Midbrain (tissue), 1 donor: Measurements from ENCODE around the gene PDE6H.

Experiments used
- DNase-seq: peaks from one replicate; lab custom pipeline; 2025; lab: John Stamatoyannopoulos, UW

Gene PDE6H

GRCh38 chr12:14974633-14975032, 1.8 kb downstream of the PDE6H start:
- no peak for DNase-seq

DNA sequence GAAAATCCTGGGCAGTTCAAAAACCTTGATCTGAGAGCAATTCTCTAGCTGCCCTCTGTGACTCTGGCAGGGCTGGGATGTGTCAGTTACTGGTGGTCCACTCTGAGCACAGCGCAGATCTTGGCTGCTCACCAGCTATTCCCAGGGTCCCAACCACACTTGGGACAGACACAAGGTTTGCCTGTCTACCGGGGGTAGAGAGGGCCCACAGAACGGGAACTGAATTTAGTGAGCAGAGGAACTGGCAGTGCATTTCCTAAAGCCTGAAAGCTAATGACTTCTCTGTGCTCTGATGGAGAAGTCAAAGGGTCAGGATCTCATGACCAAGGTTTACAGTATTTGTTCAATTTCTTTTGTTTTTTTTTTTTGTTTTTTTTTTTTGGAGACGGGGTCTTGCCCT, 2.6 kb downstream of the PDE6H start:
- DNase-seq, result no peak

- DNase-seq, result no peak
Measured at GRCh38 chr12:14976658-14977057, 3.8 kb downstream of the PDE6H start.

GRCh38 chr12:14979468-14979867, 6.6 kb downstream of the PDE6H start:
- DNase-seq, result no peak

- DNase-seq, result no peak
Measured at GRCh38 chr12:14981049-14981448, 8.2 kb downstream of the PDE6H start.

- no peak for DNase-seq
Measured at GRCh38 chr12:14982562-14982961, 9.7 kb downstream of the PDE6H start.

GRCh38 chr12:14982991-14983390, 10.1 kb downstream of the PDE6H start:
- DNase-seq, result no peak

- DNase-seq, result no peak
Measured at GRCh38 chr12:14984036-14984435, 11.2 kb downstream of the PDE6H start.

DNA sequence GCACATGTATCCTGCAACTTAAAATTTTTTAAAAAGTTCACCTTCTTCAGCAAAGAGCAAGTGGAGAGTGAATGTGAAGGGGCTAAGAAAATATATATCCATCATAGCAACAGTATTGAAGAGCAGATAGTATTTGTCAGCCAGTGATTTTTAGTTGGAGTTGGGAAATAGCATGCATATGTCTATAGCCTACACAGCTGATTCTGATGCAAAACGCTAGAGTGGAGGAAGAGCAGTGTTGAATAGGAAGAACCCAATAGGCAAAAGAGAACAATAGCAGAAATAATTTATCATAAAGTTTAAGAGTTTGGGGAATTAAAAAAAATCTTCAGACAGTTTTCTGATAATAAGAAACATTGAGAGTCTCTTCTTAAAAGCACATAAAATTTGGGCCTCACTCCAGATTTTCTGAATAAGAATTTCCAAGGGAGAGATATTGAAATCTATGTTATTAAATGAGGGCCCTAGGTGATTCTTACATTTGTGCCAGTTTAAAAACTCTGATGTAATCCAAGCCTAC, 12.0 kb downstream of the PDE6H start:
- DNase-seq, result no peak

- no peak for DNase-seq
Measured at GRCh38 chr12:14986449-14986848, 13.6 kb downstream of the PDE6H start.

GRCh38 chr12:14988035-14988434, 15.2 kb downstream of the PDE6H start:
- DNase-seq, result no peak

DNA sequence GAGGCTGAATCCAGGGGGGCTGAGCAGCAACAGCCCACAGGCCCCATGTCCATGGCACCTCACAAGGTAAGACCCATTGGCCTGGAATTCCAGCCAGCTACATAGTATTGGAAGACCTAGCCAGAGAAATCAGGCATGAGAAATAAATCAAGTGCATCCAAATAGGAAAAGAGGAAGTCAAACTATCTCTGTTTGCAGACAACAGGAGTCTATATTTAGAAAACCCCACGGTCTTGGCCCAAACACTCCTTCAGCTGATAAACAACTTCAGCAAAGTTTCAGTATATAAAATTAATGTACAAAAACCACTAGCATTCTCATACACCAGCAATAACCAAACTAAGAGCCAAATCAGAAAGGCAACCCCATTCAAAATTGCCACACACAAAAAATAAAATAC, 16.9 kb downstream of the PDE6H start:
- DNase-seq, result no peak

DNA sequence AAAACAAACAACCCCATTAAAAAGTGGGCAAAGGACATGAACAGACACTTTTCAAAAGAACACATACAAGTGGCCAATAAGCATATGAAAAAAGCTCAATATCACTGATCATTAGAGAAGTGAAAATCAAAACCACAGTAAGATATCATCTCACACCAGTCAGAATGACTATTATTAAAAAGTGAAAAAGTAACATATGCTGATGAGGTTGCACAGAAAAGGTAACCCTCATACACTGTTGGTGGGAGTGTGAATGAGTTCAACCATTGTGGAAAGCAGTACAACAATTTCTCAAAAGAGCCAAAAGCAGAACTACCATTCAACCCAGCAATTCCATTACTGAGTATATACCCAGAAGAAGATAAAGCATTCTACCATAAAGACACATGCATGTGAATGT, 18.2 kb downstream of the PDE6H start:
- DNase-seq, result no peak

DNA sequence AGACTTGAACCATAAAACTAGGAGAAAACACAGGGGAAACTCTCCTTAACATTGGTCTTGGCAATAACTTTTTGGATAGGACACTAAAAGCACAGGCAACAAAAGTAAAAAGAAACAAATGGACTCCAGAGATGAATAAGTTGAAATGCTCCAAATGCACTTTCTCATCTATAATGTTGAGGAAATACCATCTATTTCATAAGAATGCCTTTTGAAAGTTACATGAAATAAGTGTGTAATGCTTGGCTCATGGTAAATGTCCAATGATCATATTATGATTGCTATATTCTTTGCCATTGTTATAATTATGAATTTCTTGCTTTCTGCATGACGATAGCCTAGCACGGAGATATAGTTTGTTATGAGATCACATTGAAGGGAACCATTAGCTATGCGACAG, 19.8 kb downstream of the PDE6H start:
- no peak for DNase-seq

DNA sequence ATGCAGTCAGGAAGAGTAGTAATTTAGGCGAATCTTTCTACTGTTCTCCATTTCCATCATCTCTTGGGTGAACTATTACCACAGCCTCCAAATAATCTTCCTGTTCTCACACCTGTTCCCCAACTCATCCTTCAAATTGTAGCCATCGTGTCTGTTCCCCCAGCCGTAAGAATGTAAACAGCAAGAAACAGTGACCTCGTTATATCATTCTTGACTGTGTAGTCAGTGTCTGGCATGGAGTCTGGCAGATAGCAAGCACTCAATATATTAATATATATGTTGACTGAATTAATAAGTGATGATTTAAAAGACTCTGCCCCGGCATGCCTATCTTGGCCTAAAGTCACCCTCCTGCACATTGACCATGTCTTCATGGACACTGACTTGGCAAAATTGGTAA, 20.3 kb downstream of the PDE6H start:
- DNase-seq, result no peak

GRCh38 chr12:14993537-14994266, 20.9 kb downstream of the PDE6H start:
- DNase-seq, result no peak

- DNase-seq, result no peak
Measured at GRCh38 chr12:14994610-14995009, 21.8 kb downstream of the PDE6H start.

DNA sequence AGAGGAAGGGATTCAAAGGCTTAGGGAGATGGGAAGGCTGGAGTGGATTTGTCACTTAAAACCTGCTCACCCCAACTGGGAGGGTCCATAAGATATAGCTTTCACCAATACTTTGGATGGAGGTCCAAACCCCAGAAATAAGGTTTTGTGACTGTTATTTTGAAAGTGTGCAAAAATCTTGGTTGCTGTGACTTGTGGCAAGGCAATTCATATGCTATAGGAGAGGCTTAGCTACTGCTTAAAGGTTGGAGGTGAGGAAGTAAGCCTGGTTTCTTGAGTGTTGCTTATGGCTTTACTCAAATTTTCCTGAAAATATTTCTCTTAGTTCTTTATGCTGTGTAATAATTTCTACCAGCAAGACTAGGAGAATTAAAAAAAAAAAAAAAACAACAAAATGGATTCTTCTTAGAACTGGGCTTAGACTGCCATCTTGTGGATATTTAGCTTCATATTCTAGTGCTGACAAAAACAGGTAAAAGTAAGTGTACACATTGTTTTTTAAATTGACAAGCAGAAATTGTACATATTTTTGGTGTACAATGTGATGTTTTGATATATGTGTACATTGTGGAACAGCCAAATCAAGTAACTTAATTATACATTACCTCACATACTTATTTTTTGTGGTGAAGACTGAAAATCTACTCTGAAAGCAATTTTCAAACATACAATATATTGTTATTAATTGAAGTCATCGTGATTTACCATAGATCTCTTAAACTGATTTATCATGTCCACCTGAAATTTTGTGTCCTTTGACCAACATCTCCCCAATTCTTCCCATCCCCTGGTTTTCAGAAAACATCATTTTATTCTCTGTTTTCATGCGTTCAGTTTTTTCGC, 23.0 kb downstream of the PDE6H start:
- DNase-seq, result peak; percentile 22

DNA sequence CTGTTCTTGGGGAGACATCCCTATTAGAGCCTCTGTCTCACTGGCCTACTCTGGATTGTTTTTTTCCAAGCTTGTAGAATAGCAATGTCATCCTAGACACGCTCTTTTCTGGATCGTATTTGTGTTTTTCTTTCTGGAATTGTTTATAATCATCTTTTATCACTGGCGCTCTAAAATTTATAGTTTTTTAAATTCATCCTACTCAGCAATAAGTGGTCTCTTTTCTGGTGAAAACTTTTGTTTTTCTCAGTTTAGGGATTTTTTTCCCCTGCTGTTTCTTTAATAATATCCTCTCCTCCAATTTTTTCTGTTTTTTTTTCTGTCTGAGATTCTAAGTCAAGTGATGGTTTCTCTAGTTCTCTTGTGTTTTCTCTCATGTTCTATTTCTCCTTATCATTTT, 25.2 kb downstream of the PDE6H start:
- no peak for DNase-seq

DNA sequence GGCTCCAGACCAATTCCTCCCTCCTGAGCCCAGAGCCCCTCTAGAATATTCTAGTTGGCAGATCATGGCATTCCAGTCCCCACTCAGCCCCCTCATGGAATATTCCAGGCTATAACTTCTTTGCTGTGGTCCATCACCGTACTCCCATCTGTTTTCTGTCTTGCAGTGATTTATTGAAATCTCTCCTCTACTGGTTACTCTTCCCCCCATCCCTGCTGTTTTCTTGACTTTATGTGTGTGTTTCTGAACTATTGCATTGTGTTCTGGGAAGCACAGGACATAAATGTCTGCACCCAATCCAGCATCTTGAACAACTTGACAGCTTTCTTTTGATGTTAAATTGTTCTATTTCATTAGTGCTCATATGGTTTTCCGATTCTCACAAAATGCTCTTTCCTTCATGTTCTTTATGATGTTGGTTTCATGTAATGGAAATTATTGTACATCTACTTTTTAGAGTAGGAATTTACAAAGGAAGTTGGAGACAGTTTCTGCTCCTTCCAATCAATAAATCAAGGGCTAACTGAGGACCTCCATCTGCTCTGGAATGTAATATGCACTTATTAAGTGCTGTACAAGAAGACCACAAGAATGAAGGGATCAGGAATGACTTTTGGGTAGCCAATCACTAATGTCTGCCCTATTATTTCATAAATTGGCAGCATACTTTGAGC, 26.3 kb downstream of the PDE6H start:
- DNase-seq, result no peak

- DNase-seq, result no peak
Measured at GRCh38 chr12:14999695-15000365, 27.0 kb downstream of the PDE6H start.

DNA sequence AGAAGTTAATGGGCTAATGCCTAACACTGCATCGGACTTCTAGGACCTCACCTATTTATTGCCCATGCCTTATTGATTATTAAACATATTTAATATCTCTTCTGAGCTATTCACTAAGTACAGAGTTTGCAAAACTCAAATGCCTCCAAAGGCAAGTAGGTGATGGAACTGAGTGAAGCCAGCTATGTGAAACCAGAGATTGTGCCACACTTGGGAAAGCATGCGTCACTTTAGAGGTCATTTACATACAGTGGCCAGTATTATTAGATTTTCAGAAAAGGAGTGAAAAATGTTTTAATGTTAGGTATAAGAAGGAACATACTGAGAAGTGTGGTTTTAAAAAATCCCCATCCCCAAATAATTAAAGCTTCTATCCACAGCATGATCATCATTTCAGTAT, 27.7 kb downstream of the PDE6H start:
- DNase-seq, result no peak
